DND-41 (cell line): ENCODE measurements around the gene NBPF11.
"Not testable (repeated sequence)": the region's sequence is repeated elsewhere in the genome, so short reads cannot be mapped to it uniquely, and the experiment has no call there.

ENCODE experiments used
- CTCF ChIP-seq: IDR thresholded peaks from 2 replicates; pipeline ENCODE4 v1.5.1; 2012; ENCODE audit warnings: borderline replicate concordance, low read length, moderate library complexity, mild to moderate bottlenecking; ENCODE audit not compliant: poor library complexity, severe bottlenecking; ENCODE audit errors: extremely low read depth
- EZH2 ChIP-seq: IDR thresholded peaks from 3 replicates; pipeline ENCODE4 v1.6.1; 2012; ENCODE audit warnings: borderline replicate concordance, low read depth, mild to moderate bottlenecking, moderate library complexity, low read length, inconsistent platforms; ENCODE audit not compliant: severe bottlenecking

- not testable (repeated sequence) for TF ChIP-seq CTCF, EZH2
Measured at GRCh38 chr1:148175414-148175813, 23.3 kb upstream of the NBPF11 start.
